ENCODE results near the gene C4orf46.
"Not testable (repeated sequence)": the region's sequence is repeated elsewhere in the genome, so short reads cannot be mapped to it uniquely, and the experiment has no call there.

Gene C4orf46

DNA sequence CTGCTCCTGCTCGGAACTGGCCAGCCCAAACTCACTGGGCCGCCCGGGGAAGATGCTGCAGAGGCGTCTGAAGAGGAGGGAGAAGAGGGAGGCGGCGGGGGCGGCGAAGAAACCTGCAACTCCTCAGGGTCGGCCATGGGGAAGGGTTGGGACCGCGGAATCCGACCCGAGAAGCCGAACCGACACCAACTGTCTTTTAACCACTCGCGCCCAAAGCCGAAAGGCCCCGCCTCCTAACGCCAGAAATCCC lies at the start of gene C4orf46:
Gene C4orf46, minus strand, starts transcription at position 223 of the 250 bp plus-strand sequence. Its CDS starts 86 bp downstream, at position 137.
- DNase-seq (ENCODE audit: low read depth) = no peak

DNA sequence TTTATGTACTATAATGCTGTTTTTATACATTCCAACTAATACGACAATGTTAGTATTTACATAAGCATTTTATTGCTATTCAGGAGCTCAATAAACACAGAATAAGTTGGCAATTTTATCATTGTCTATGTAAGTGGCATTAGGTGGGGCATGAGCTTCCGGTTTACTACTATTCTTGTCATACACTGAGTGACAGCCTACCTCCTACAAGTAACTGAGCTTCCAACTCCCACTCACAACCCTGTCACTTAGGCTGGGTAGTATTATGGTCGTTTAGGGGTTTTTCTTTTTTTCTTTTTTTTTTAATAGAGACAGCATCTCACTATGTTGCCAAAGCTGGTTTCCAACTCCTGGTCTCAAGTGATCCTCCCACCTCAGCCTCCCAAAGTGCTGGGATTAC lies 44.1 kb upstream of the C4orf46 start:
- no peak for DNase-seq (ENCODE audit: low read depth)

DNA sequence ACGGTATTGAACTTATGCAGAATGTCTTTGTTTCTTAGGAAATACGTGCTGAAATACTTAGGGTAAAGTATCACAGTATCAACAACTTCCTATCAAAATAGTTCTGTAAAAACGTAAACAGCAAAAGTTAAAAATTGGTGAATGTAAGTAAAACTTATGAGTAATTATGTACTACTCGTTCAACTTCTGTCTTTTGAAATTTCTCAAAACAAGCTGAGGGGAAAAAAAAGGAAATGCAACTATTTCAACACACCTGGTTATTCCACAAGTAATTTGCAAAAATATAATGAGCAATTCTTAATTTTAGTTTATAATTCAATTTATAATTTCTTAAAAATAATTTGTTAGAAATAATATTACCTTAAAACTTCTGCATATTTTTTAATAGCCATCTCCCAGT lies 43.2 kb upstream of the C4orf46 start:
- DNase-seq (ENCODE audit: low read depth) = no peak

DNA sequence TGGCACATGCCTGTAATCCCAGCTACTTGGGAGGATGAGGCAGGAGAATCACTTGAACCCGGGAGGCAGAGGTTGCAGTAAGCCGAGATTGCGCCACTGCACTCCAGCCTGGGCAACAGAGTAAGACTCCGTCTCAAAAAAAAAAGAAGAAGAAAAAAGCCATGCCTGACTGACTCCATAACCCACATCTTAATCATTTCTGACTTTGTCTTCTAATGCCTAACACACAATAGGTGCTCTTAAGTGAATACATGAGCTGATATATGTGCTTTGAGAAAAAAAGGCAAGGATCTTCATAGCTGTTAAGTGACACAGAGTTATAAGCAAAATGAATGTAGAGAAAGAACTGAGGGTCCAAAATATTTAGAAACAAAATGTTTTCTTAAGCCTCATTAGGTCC lies 40.9 kb upstream of the C4orf46 start:
- DNase-seq (ENCODE audit: low read depth) = not testable (repeated sequence)

DNA sequence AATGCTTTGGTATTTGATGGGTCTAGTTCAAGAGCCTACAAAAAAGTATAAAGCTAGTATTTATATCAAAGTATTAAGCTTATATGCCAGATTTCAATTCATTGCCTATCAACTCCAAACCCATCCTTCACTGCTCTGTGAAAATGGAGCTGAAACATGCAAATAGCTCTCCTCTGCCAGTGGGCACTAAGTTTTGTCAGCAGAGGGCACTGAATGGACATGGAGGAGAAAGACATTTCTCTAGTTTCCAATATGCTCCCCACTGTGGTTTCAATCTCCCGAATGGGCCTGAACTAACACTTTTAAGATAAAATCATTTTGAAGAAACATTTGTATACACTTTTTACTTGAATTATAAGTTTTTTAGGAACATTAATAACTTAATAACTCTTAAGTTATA lies 39.1 kb upstream of the C4orf46 start:
- no peak for DNase-seq (ENCODE audit: low read depth)

DNA sequence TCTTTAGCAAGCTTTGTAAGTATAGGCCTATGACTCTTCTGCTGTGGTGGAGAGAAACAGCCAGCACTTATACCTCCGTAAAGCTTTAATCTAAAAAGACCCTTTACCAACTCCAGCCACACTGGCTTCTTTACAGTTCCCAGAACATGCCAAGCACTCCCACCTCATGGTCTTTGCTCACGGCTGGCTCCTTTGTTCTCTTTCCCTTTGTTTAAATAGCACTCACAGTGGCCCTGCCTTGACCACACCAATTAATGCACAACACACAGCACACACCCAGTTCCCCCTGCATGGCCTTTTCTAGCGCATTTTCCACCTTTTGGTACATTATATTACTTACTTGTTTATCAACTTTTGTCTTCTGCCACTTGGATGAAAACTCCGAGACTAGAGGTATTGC lies 32.6 kb upstream of the C4orf46 start:
- DNase-seq (ENCODE audit: low read depth) = no peak

DNA sequence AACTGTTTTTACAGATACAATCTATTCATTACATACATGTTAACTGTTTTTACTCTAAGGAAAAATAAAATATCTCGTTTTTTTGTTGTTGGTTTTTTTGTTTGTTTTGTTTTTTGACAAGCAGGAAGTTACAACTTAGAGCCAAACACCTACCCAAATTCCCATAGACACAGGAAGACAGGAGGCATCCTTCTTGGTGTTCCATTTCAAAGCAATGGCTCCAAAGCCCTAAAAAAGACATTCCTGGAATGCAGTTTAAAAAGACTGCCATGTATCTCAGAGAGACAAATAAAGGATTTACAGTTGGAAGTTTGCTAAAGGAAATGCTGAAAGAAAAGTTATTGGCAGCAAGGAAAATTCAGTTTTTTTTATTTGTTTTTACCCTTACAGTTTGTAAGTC lies 17.1 kb upstream of the C4orf46 start:
- DNase-seq (ENCODE audit: low read depth) = no peak

DNA sequence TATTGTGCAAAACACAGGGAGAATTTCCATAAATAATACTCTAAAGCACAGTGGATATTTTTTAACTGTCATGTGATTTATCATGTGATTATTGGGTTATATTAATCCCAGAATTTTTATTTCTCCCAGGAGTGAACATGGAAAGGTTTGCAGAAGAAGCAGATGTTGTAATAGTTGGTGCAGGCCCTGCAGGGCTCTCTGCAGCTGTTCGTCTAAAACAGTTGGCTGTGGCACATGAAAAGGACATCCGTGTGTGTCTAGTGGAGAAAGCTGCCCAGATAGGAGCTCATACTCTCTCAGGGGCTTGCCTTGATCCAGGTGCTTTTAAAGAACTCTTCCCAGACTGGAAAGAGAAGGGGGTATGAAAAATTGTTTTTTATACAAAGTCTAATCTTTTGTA lies 10.4 kb upstream of the C4orf46 start:
- DNase-seq (ENCODE audit: low read depth) = no peak

DNA sequence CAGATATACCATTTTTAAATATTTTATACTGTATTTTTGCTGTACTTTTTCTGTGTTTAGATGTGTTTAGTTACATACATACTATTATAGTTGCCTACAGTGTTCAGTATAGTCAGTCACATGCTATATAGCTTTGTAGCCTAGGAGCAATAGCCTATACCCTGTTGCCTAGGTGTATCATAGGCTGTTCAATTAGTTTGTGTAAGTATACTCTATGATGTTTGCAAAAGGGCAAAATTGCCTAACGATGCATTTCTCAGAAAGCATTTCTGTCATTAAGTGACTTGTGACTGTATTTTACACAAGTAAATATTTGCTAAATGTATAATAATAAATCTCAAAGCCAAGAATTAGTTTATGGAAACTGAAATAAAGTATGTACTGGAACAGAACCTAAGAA lies 9.9 kb upstream of the C4orf46 start:
- no peak for DNase-seq (ENCODE audit: low read depth)

DNA sequence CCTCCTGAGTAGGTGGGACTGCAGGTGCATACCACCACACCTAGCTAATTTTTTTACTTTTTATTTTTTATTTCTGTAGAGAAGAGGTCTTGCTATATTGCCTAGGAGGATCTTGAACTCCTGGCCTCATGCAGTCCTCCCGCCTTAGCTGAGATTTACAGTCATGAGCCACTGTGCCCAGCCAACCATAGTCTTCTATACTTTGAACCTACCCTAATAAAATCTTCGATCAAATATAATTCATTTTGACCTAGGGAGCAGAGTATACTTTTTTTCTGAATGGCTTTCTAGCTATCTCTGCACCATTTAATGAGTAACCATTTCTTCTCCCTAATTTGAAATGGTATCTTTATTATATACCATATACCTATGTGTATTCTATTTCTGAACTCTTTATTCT lies 7.1 kb upstream of the C4orf46 start:
- DNase-seq (ENCODE audit: low read depth) = no peak

DNA sequence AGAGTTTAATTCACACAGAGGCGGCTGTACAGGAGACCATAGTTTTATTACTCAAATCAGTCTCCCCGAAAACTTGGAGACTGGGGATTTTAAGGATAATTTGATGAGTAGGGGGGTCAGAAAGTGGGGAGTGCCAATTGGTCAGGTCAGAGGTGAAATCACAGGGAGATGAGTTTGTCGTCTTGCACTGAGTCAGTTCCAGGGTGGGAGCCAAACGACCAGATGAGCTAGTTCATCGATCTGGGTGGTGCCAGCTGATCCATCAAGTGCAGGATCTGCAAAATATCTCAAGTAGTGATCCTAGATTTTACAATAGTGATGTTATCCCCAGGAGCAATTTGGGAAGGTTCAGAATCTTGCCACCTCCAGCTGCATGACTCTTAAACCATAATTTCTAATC lies 4.4 kb upstream of the C4orf46 start:
- DNase-seq (ENCODE audit: low read depth) = no peak

DNA sequence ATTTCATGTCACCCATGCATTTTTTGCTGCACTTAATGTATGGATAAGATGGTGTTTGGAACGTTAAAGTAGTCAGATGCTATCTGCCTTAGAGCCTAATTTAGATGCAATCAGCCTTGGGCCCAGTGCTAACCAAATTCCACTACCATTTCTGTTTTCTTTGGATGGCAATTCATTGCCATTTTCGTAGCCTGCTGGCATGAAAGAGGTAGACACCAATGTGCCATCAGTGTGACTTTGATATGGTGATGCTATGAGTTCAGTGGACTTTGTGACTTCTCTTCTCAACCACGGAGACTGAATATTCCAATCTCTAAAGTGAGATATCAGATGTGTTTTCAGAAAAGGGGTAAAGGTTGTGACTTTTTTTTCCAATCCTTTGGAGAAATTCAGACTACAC lies 1.9 kb upstream of the C4orf46 start:
- DNase-seq (ENCODE audit: low read depth) = no peak

DNA sequence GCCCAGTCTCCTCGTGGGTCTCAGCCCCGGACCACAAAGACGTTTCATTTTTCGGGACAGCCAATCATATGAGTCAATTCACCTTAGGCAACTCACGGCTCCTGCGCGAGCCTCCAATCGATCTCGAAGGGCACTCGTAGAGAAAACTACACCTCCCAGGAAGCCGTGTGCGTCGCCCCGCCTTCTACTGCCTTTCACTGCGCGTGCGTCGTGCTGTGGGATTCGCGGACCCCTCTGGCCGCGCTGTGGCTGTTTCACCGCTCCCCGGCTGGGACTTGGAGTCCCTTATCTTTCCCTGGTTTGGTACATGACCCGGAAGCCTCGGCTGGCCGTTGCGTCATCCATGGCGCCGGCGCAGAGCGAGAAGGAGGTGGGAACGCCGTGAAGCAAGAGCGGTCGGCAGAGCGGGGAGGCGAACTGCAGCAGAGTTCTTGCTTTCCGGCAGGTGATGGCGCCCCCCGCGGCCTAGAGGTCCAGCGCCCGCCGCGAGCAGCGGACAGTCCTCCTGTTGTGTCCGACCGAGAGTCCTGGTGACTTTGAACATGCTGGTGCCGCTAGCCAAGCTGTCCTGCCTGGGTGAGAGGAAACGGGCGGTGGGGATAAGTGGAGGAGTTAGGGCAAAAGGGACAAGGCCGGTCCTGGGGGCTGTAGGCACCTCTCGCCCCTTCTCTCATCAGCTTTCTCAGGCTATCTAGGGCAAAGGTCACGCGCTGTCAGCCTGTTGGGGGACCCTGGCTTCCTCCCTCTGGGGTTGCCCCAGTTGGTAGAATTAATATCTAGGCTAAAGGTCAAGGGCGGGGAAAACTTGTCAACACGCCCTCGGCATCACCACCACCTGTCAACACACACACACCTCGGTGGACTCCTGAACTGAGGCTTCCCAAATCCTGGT lies 474 bp upstream of the C4orf46 start, which contains the start of gene ETFDH:
Gene ETFDH, plus strand, starts transcription at position 382 of the 892 bp plus-strand sequence. Its CDS starts 161 bp downstream, at position 543.
- peak; percentile 96 for DNase-seq (ENCODE audit: low read depth)

DNA sequence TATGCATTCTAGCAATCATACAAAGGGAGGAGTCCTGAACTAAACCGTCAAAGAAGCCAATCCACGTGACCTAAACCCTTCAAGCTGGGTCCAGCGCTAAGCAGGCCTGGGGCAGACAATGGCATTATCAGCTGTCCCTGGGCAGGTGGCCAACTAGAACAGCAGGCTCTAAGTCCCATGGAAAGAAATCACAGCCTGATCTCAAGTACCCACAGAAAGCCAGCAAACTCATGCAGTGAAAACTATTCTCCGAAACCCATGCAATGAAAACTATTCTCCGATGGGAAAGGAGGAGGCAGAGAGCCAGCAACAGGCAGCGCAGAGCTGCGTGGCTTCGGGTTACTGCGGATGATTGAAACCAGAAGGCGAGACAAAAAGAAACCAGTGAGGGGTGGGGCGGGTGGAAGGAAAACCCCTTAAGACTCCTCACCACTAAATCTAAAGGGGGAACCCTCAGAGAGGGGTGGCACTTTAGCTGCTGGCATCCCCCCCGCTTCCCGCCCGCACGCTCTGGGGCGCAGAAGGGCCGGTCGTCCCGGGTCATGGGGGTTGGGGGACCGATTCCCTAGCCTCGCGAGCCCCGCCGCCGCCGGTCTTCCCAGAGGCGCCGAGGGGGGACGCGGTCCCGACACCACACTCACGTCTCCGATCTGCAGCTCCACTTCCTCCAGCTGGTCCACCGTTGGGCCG lies 567 bp downstream of the C4orf46 start:
- peak; percentile 22 for DNase-seq (ENCODE audit: low read depth)

DNA sequence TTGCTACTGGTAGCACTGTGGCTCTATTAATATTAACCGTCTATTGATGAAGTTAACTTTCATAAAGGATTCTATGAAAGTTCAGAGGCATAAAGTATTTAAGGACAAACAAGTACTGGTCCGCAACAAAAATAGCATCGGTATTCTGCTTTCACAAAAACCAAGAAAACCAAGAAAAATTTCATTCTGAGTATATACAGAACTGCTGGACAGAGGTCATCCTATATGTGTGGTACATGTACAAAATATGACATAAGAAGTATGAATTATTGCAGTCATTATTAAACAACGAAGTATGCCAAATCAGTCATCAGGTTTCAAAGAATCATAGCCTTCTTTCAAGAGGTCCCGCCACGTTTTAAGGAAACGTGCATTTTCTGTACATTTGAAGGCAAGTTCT lies 2.4 kb downstream of the C4orf46 start:
- DNase-seq (ENCODE audit: low read depth) = no peak

DNA sequence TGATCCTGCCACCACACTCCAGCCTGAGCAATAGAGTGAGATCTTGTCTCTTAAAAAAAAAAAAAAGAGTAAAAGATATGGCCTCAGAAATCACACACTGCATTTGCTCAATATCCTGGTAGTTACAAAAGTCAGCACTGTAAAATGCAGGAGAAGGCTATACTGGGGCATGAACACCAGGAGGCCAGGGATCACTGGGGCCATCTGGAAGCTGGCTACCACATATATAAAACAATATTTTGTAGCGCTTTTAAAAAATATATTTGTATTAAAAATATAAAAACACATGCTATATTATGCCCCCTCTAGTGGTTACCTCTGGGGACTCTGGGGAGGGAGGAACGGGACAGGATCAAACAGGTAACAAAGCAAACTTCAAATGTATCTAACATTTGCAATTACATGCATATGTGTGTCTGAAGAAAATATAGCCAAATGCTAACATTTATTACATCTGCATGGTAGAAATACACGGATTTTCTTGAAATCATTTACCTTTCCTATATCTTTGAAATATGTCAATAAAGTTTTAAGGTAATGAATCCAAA lies 4.0 kb downstream of the C4orf46 start:
- DNase-seq (ENCODE audit: low read depth) = no peak

DNA sequence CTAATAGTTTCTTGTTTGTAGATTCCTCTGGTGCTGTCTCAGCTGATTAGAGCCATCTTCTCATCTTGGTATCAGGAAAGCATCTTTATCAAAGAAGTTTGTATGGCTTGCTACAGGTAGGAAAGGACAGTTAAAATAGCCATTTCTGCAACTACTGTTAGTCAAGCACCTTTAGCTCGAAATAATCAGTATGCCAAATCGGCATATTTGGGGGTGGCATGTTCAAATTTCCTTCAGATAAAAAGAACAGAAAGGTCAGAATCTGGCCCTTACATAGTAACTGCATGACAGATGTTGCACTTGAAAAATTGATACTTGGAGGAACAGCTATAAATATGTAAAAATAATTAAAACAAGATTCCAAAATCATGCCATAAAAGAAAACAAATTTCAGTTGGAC lies 4.8 kb downstream of the C4orf46 start:
- no peak for DNase-seq (ENCODE audit: low read depth)

DNA sequence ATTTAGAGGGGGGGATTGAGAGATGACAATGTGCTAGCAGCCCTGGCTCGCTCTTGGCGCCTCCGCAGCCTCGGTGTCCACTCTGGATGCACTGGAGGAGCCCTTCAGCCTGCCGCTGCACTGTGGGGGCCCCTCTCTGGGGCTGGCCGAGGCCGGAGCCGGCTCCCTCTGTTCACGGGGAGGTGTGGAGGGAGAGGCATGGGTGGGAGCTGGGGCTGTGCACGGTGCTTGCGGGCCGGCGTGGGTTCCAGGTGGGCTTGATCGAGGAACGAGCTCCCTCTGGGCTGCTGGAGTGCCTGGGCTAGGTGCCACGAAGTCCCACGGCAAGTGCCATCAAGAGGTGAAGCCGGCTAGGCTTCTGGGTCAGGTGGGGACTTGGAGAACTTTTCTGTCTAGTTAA lies 6.9 kb downstream of the C4orf46 start:
- DNase-seq (ENCODE audit: low read depth) = no peak

DNA sequence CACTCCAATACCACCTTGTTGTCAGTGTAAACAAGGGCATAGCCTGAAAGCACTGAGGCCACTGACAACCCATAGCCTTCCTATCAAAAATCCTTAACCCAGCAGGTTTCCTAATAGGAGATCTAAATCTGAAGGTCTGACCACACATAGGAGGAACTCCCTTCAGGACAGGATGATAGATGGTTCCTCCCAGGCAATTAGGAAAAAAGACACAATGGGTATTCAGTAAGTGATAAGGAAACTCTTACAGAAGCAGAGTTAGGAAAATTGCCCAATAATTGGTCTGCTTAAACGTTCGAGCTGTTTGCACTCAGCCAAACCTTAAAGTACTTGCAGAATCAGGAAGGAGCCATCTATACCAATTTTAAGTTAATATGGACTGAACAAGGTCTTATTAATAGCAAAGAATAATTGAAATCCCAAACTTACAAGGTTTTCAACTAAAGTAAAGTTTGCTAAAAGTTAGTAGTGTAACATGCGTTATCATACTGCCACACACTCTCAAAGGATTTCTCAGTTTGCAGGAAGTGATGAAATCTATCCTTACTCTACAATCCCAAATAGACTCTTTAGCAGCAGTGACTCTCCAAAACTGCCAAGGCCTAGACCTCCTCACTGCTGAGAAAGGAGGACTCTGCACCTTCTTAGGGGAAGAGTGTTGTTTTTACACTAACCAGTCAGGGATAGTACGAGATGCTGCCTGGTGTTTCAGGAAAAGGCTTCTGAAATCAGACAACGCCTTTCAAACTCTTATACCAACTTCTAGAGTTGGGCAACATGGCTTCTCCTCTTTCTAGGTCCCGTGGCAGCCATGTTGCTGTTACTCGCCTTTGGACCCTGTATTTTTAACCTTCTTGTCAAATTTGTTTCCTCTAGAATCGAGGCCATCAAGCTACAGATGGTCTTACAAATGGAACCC lies 7.7 kb downstream of the C4orf46 start:
- DNase-seq (ENCODE audit: low read depth) = not testable (repeated sequence)

DNA sequence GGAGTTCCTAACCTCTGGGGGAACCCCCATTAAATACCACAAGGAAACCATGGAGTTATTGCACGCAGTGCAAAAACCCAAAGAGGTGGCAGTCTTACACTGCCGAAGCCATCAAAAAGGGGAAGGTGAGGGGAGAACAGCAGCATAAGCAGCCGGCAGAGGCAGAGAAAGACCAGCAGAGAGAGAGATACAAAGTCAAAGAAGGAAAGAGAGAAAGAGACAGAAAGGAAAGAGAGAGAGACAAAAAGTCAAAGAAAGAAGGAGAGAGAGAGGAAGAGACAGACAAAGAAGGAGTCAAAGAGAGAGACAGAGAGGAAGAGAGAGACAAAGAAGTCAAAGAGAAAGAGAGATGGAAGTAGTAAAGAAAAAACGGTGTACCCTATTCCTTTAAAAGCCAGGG lies 8.4 kb downstream of the C4orf46 start:
- DNase-seq (ENCODE audit: low read depth) = not testable (repeated sequence)

DNA sequence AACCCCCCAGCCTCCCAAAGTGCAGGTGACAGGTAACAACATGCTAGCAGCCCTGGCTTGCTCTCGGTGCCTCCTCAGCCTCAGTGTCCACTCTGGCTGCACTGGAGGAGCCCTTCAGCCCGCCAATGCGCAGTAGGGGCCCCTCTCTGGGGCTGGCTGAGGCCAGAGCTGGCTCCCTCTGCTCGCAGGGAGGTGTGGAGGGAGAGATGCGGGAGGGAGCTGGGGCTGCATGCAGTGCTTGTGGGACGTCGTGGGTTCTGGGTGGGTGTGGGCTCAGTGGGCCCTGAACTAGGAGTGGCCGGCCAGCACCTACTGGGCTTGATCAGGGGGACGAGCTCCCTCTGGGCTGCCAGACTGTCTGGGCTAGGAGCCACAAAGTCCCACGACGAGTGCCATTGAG lies 14.4 kb downstream of the C4orf46 start:
- DNase-seq (ENCODE audit: low read depth) = no peak

DNA sequence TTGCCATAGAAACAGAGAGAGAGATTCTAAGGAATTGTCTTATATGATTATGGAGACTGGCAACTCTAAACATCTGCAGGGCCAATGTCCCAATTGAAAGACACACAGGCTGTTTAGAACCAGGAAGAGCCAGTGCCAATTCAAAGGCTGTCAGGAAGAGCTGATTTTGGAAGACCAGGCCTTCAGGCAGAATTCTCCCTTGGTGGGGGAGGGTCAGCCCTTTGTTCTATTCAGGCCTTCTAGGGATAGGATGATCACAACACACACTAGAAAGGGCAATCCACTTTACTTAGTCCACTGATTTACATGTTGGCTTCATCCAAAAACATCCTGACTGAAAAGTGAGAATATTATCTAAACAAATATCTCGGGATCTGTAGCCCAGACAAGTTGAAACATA lies 15.2 kb downstream of the C4orf46 start:
- no peak for DNase-seq (ENCODE audit: low read depth)
